Uterus (tissue), 4 donors: ENCODE results near the gene C11orf54. TPM values are rescaled to one million over a fixed set of nuclear protein-coding genes. Genes with fewer than 3 reads are reported as not detected.

Source experiments
- DNase-seq, 2 donors: peaks; one replicate each; pipeline ENCODE4 v3.0.0-alpha.2; 2019 to 2020
- H3K27ac ChIP-seq, 2 donors: fragments of 200-600 bp; sonication (generic); 1 replicate in 1 of 2; 2 replicates in 1 of 2; pipeline ENCODE4 v1.5.1; 2016 to 2018
- H3K27me3 ChIP-seq, 2 donors: fragments of 200-600 bp; sonication (generic); one replicate each; pipeline ENCODE4 v1.5.1; 2018 to 2019; ENCODE audit warnings: control low read depth in 1 of 2
- H3K36me3 ChIP-seq, 2 donors: fragments of 200-600 bp; sonication (generic); one replicate each; pipeline ENCODE4 v1.5.1; 2019; ENCODE audit warnings: control low read depth in 1 of 2
- H3K4me1 ChIP-seq, 2 donors: fragments of 200-600 bp; sonication (generic); one replicate each; pipeline ENCODE4 v1.5.1; 2018 to 2019; ENCODE audit warnings: control low read depth in 1 of 2
- H3K4me3 ChIP-seq, 2 donors: fragments of 200-600 bp; sonication (generic); 1 replicate in 1 of 2; 2 replicates in 1 of 2; pipeline ENCODE4 v1.5.1; 2018 to 2019; ENCODE audit warnings: mild to moderate bottlenecking in 1 of 2
- H3K9me3 ChIP-seq, 2 donors: fragments of 200-600 bp; sonication (generic); one replicate each; pipeline ENCODE4 v1.5.1; 2019; ENCODE audit warnings: control low read depth in 1 of 2
- POLR2A ChIP-seq, 2 donors: fragments of 450-650 bp; IDR thresholded peaks; one replicate each; pipeline ENCODE4 v1.6.1; 2016; ENCODE audit warnings: antibody characterized with exemption in 2 of 2, mild to moderate bottlenecking in 1 of 2, moderate library complexity in 1 of 2
- intact Hi-C: fragments of 100-400 bp; cut with DNase I; formaldehyde crosslinking; loops from one replicate; pipeline ENCODE4 v1.15.1; 2023; ENCODE audit warnings: low total_unique reads
- total RNA-seq, 4 donors: library from RNA; depleted of rRNA in 3 of 4; stranded (reverse); fragments of >200 nt in 3 of 4; gene quantifications; one replicate each; pipeline versions ENCODE4 v1.1.0 to v1.2.4, GENCODE V29; 2014 to 2023
- TF ChIP-seq, protein P1 (sequence below), 4 experiments: fragments of 200-600 bp in 2 of 4; fragments of 450-650 bp in 2 of 4; sonication (generic) in 2 of 4; IDR thresholded peaks; one replicate each; pipeline ENCODE4 v1.5.1; 2016 to 2019; ENCODE audit warnings: antibody characterized with exemption in 4 of 4, mild to moderate bottlenecking in 2 of 4, moderate library complexity in 1 of 4
- donor health status: DM: yes; HTN: yes; CAD: no.

C11orf54 gene
- total RNA-seq, 4 donors from 2014 or later = 13.3 to 57.2 (median 32.1) TPM

GRCh38 chr11:93746101-93746500 lies 4.6 kb downstream of the C11orf54 start:
- Histone ChIP-seq H3K27ac (no peak overlapping the region), H3K9me3 (no peaks in the 10 kb centered on the region), H3K27me3 (no peaks in the 10 kb centered on the region), H3K36me3 (no peaks in the 10 kb centered on the region), H3K4me3 (no peak overlapping the region), H3K4me1 (no peaks in the 10 kb centered on the region)
- TF ChIP-seq, protein P1, sequence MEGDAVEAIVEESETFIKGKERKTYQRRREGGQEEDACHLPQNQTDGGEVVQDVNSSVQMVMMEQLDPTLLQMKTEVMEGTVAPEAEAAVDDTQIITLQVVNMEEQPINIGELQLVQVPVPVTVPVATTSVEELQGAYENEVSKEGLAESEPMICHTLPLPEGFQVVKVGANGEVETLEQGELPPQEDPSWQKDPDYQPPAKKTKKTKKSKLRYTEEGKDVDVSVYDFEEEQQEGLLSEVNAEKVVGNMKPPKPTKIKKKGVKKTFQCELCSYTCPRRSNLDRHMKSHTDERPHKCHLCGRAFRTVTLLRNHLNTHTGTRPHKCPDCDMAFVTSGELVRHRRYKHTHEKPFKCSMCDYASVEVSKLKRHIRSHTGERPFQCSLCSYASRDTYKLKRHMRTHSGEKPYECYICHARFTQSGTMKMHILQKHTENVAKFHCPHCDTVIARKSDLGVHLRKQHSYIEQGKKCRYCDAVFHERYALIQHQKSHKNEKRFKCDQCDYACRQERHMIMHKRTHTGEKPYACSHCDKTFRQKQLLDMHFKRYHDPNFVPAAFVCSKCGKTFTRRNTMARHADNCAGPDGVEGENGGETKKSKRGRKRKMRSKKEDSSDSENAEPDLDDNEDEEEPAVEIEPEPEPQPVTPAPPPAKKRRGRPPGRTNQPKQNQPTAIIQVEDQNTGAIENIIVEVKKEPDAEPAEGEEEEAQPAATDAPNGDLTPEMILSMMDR (IDR thresholded peaks at IDR 0.05) = no peak
- no peak for TF ChIP-seq POLR2A (IDR thresholded peaks at IDR 0.05)
- intact Hi-C loops = no loop called here
- DNase-seq = no peak

DNA sequence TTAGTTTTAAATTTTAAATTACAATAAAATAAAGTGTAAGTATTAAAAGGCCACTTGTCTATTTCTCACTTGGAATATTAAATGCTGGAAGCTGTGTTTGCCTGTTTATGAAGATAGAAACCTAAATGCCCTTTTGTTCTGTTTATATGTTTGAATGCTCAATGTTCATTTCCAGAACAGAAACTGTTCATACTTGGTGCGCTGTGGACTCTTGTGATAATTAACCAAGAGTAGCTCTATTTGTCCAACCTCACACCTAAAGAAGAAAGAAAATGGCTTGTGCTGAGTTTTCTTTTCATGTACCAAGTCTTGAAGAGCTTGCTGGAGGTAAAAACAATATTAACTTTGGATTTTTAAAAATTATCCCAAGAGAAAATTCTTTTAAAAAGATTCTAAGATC lies 5.7 kb downstream of the C11orf54 start:
- Histone ChIP-seq H3K27me3 (no peaks in the 10 kb centered on the region), H3K4me1 (no peaks in the 10 kb centered on the region), H3K9me3 (no peaks in the 10 kb centered on the region), H3K36me3 (no peaks in the 10 kb centered on the region), H3K27ac (no peak overlapping the region), H3K4me3 (no peak overlapping the region)
- intact Hi-C loops = no loop called here
- DNase-seq = no peak
- no peak for TF ChIP-seq POLR2A (IDR thresholded peaks at IDR 0.05)
- TF ChIP-seq, protein P1 (IDR thresholded peaks at IDR 0.05) = no peak

DNA sequence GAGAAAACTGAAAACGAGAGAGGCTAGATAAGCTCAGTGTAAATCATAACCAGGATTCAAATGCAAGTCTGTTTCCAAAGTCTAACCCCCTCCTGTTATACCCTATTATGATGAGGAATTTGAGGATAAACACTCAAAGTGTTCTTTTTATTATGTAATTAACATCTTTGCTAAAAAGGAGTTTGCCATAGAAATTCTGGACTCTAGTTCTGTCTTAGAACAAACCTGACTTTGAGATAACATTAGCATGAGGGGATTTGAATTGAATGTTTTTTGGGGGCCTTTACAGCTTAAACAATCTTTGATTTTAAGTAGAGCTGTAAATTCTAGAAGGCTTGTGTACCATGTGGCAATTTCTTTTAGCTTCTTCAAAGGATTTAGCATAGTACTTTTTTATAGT lies 9.5 kb downstream of the C11orf54 start:
- Histone ChIP-seq H3K36me3 (no peaks in the 10 kb centered on the region), H3K9me3 (no peaks in the 10 kb centered on the region), H3K27me3 (no peaks in the 10 kb centered on the region), H3K4me3 (no peak overlapping the region), H3K27ac (no peak overlapping the region), H3K4me1 (no peaks in the 10 kb centered on the region)
- no peak for DNase-seq
- TF ChIP-seq POLR2A (IDR thresholded peaks at IDR 0.05) = no peak
- intact Hi-C loops = no loop called here

DNA sequence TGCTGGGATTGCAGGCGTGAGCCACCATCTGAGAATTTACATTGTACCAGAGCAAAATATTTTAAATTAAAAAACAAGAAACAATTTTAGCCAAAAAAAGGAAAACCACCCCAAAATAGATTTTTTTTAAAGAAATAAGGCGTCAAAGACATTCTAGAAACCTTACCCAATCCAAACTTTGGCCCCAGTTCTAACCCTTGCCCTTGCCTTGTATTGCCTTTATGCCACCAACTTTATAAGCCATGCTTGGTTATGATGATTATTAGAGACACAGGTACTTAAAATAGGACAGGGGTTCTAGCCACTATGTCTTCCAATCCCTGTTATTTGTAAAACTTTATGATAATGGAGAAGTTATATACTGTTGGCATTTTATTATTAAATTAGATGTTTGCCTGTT lies 11.8 kb downstream of the C11orf54 start:
- Histone ChIP-seq H3K27me3 (no peaks in the 10 kb centered on the region), H3K4me3 (no peak overlapping the region), H3K4me1 (no peaks in the 10 kb centered on the region), H3K9me3 (no peaks in the 10 kb centered on the region), H3K27ac (no peak overlapping the region), H3K36me3 (no peaks in the 10 kb centered on the region)
- intact Hi-C loops = no loop called here
- no peak for DNase-seq
- TF ChIP-seq, protein P1 (IDR thresholded peaks at IDR 0.05) = no peak
- no peak for TF ChIP-seq POLR2A (IDR thresholded peaks at IDR 0.05)

DNA sequence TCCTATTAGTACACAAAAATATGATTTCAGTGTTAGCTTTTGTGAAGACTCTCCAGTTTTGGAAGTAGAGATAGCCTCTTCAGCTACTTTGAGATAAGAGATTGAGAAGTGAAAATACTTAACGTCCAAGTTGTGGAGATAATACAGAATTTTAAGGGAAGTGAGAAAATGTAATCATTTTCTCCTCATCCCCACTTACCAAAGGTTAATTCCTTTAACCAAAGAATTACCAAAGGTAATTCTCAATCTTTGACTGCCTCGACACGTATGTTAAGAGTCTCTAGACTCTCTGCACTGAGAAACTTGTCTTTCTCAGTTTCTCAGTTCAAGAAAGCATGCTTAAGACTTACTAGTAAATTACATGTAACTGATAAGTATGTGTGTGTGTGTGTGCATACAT lies 15.3 kb downstream of the C11orf54 start:
- Histone ChIP-seq H3K36me3 (no peaks in the 10 kb centered on the region), H3K27ac (no peak overlapping the region), H3K9me3 (no peaks in the 10 kb centered on the region), H3K4me3 (no peak overlapping the region), H3K27me3 (no peaks in the 10 kb centered on the region), H3K4me1 (no peaks in the 10 kb centered on the region)
- DNase-seq = no peak
- no peak for TF ChIP-seq POLR2A (IDR thresholded peaks at IDR 0.05)
- TF ChIP-seq, protein P1 (IDR thresholded peaks at IDR 0.05) = no peak
- intact Hi-C loops = no loop called here

DNA sequence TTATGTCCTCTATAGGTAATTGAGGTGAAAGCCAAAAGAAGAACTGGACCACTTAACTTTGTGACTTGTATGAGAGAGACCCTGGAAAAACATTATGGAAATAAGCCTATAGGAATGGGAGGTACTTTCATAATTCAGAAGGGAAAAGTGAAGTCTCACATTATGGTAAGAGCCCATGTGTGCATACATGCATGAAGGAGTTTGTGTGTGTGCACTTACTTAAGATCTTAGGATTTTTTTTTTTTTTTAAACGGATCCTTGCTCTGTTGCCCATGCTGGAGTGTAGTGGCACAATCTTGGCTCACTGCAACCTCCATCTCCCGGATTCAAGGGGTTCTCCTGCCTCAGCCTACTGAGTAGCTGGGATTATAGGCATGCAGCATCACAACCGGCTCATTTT lies 15.8 kb downstream of the C11orf54 start:
- no peak for TF ChIP-seq POLR2A (IDR thresholded peaks at IDR 0.05)
- TF ChIP-seq, protein P1 (IDR thresholded peaks at IDR 0.05) = no peak
- H3K9me3 ChIP-seq = no peaks in the 10 kb centered on the region
- intact Hi-C loops = no loop called here
- no peaks in the 10 kb centered on the region for H3K4me1 ChIP-seq
- H3K27me3 ChIP-seq = no peaks in the 10 kb centered on the region
- DNase-seq = no peak
- no peak overlapping the region for H3K27ac ChIP-seq
- no peaks in the 10 kb centered on the region for H3K36me3 ChIP-seq
- no peak overlapping the region for H3K4me3 ChIP-seq
